GM19455 (cell line): Measurements from ENCODE around the gene NSUN3.

Experiments
- ATAC-seq: cut with Tn5 transposase; IDR thresholded peaks from one replicate; pipeline ENCODE4 v1.9.1; 2021; ENCODE audit not compliant: unreplicated experiment

Gene NSUN3

GRCh38 chr3:94118390-94118789 is 55.5 kb downstream of the NSUN3 start:
- ATAC-seq = no peak

- no peak for ATAC-seq
These were observed 58.3 kb downstream of the NSUN3 start for GRCh38 chr3:94121161-94121560.

- ATAC-seq = no peak
These were observed 64.3 kb downstream of the NSUN3 start for GRCh38 chr3:94127115-94127514.

GRCh38 chr3:94130690-94131089 is 67.8 kb downstream of the NSUN3 start:
- no peak for ATAC-seq

GRCh38 chr3:94132777-94133176 is 69.9 kb downstream of the NSUN3 start:
- no peak for ATAC-seq

- ATAC-seq = no peak
These were observed 73.3 kb downstream of the NSUN3 start for GRCh38 chr3:94136133-94136532.

- no peak for ATAC-seq
These were observed 74.5 kb downstream of the NSUN3 start for GRCh38 chr3:94137377-94137776.

GRCh38 chr3:94146455-94146854 is 83.6 kb downstream of the NSUN3 start:
- ATAC-seq = no peak

GRCh38 chr3:94147012-94147411 is 84.2 kb downstream of the NSUN3 start:
- ATAC-seq = no peak

GRCh38 chr3:94150113-94150512 is 87.3 kb downstream of the NSUN3 start:
- ATAC-seq = no peak

- ATAC-seq = no peak
These were observed 93.8 kb downstream of the NSUN3 start for GRCh38 chr3:94156626-94157025.

GRCh38 chr3:94158512-94158911 is 95.7 kb downstream of the NSUN3 start:
- no peak for ATAC-seq

GRCh38 chr3:94159062-94159828 is 96.4 kb downstream of the NSUN3 start:
- no peak for ATAC-seq

GRCh38 chr3:94162700-94163099 is 99.8 kb downstream of the NSUN3 start:
- ATAC-seq = no peak

GRCh38 chr3:94167346-94167745 is 104.5 kb downstream of the NSUN3 start:
- no peak for ATAC-seq

- no peak for ATAC-seq
These were observed 104.9 kb downstream of the NSUN3 start for GRCh38 chr3:94167796-94168195.

GRCh38 chr3:94171954-94172353 is 109.1 kb downstream of the NSUN3 start:
- no peak for ATAC-seq

GRCh38 chr3:94172695-94173310 is 109.9 kb downstream of the NSUN3 start:
- ATAC-seq = no peak

- no peak for ATAC-seq
These were observed 111.0 kb downstream of the NSUN3 start for GRCh38 chr3:94173673-94174434.

GRCh38 chr3:94175677-94176076 is 112.8 kb downstream of the NSUN3 start:
- no peak for ATAC-seq

GRCh38 chr3:94176988-94177745 is 114.3 kb downstream of the NSUN3 start:
- no peak for ATAC-seq
